PC-3 (cell line): ENCODE results near the gene NELFA.

Source experiments
- EZH2 ChIP-seq: fragments of 300-600 bp; sonication (generic); IDR thresholded peaks from one replicate; pipeline ENCODE4 v1.6.1; 2017; ENCODE audit warnings: antibody characterized with exemption, mild to moderate bottlenecking, low read length; ENCODE audit not compliant: unreplicated experiment
- EZH2phosphoT487 ChIP-seq: fragments of 300-600 bp; sonication (generic); IDR thresholded peaks from 2 replicates; pipeline ENCODE4 v1.6.1; 2018; ENCODE audit warnings: mild to moderate bottlenecking, antibody characterized with exemption, low read length, borderline replicate concordance
- TF ChIP-seq, protein P1 (sequence below): fragments of 300-600 bp; sonication (generic); conservative IDR thresholded peaks from 2 replicates; pipeline ENCODE4 v1.5.1; 2017; ENCODE audit warnings: antibody characterized with exemption, low read depth, mild to moderate bottlenecking, low read length

DNA sequence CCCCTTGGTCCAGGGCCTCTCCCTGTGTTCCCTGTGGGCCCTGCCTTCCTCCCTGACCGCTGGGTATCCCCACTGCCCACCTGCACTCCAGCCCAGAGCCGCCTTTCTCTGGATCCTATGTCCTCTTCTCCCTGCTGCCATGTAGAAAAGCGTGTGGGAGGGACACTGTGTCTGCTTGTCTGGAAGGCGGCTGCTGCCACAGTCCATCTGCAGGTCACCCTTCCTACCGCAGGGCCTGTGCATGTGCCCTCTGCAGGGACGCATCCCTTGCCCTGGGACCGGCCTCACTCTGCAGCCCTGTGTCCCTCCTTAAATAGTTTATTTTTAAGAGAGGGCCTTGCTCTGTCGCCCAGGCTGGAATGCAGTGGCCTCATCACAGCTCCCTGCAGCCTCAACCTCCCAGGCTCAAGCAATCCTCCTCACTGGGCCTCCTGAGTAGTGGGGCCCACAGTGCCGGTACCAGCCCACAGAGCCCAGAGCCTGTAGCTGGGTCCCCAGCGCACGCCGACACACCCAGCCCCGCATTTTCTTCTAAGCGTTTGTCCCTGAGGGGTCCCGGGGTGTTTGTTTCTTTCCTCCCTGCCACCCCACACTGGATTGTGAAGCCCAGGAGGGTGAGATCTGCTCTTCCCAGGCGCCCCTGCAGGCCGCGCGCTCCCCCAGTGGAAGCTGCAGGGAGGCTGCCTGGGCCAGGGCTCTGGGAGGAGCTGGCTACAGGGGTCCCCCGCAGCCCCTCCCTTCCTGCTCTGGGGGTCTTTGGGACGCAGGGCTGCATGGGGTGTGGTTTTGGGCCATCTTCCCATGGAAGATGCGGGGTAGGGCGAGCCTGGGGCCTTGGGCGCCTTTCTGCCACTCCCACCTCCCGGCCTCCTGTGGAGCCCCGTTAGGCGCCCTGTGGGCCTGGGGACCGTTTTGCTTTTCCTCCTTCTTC is 37.5 kb upstream of the NELFA start:
- TF ChIP-seq, protein P1, sequence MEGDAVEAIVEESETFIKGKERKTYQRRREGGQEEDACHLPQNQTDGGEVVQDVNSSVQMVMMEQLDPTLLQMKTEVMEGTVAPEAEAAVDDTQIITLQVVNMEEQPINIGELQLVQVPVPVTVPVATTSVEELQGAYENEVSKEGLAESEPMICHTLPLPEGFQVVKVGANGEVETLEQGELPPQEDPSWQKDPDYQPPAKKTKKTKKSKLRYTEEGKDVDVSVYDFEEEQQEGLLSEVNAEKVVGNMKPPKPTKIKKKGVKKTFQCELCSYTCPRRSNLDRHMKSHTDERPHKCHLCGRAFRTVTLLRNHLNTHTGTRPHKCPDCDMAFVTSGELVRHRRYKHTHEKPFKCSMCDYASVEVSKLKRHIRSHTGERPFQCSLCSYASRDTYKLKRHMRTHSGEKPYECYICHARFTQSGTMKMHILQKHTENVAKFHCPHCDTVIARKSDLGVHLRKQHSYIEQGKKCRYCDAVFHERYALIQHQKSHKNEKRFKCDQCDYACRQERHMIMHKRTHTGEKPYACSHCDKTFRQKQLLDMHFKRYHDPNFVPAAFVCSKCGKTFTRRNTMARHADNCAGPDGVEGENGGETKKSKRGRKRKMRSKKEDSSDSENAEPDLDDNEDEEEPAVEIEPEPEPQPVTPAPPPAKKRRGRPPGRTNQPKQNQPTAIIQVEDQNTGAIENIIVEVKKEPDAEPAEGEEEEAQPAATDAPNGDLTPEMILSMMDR, result no peak
- no peak for TF ChIP-seq EZH2
- no peak for TF ChIP-seq EZH2phosphoT487
